HepG2 (cell line): Measurements from ENCODE around the gene METTL1. TPM values are rescaled to one million over a fixed set of nuclear protein-coding genes. Genes with fewer than 3 reads are reported as not detected.

ENCODE experiments used
- ARNTL ChIP-seq: sonication (generic); formaldehyde crosslinking; IDR thresholded peaks from 2 replicates; pipeline ENCODE4 v1.4.0; 2020; ENCODE audit warnings: mild to moderate bottlenecking, missing genetic modification reagents
- CHD4 ChIP-seq: fragments of 200-600 bp; sonication (generic); IDR thresholded peaks from 2 replicates; pipeline ENCODE4 v1.7.0; 2017; ENCODE audit warnings: mild to moderate bottlenecking, low read length, borderline replicate concordance
- DNMT3B ChIP-seq: conservative IDR thresholded peaks from 2 replicates; pipeline ENCODE4 v1.6.1; 2016; ENCODE audit warnings: missing biosample characterization, control low read depth
- NPAS2 ChIP-seq: sonication (generic); formaldehyde crosslinking; IDR thresholded peaks from 2 replicates; pipeline ENCODE4 v1.8.0; 2022; ENCODE audit warnings: mild to moderate bottlenecking, missing genetic modification reagents, borderline replicate concordance
- NR2F6 ChIP-seq, 2 experiments: IDR thresholded peaks; 2 replicates each; pipeline ENCODE4 v1.6.1; 2016; ENCODE audit warnings: antibody characterized with exemption in 1 of 2, mild to moderate bottlenecking in 1 of 2
- PHF20 ChIP-seq: sonication (generic); formaldehyde crosslinking; IDR thresholded peaks from 2 replicates; pipeline ENCODE4 v1.5.0; 2020; ENCODE audit warnings: mild to moderate bottlenecking, missing genetic modification reagents
- RELA ChIP-seq: sonication (generic); formaldehyde crosslinking; IDR thresholded peaks from 2 replicates; pipeline ENCODE4 v1.4.0; 2020; ENCODE audit warnings: missing genetic modification reagents
- ZC3H13 ChIP-seq: sonication (generic); formaldehyde crosslinking; IDR thresholded peaks from 2 replicates; pipeline ENCODE4 v1.8.1; 2023; ENCODE audit warnings: mild to moderate bottlenecking, missing genetic modification reagents, moderate library complexity
- ZMAT3 ChIP-seq: sonication (generic); formaldehyde crosslinking; conservative IDR thresholded peaks from 2 replicates; pipeline ENCODE4 v1.7.0; 2021; ENCODE audit warnings: missing genetic modification reagents
- ZNF251 ChIP-seq: sonication (generic); formaldehyde crosslinking; IDR thresholded peaks from 2 replicates; pipeline ENCODE4 v1.9.0; 2021; ENCODE audit warnings: mild to moderate bottlenecking, missing genetic modification reagents
- ZNF792 ChIP-seq: IDR thresholded peaks from 2 replicates; pipeline ENCODE4 v1.6.1; 2016
- polyA plus RNA-seq, 8 experiments: library from polyadenylated mRNA; depleted of rRNA in 3 of 8; stranded (reverse) in 7 of 8; unstranded in 1 of 8; fragments of >200 nt; fragmentation: Illumina TruSeq in 4 of 8; extraction: Trizol in 4 of 8; gene quantifications; 2 replicates each; pipeline versions ENCODE4 v1.2.1 to v1.2.3, GENCODE V29; 2011 to 2016; ENCODE audit warnings: low read depth in 4 of 8, missing spikeins in 1 of 8, mixed read lengths in 1 of 8; ENCODE audit not compliant: insufficient read depth in 1 of 8
- total RNA-seq, 5 experiments: library from RNA; depleted of rRNA; stranded (reverse); fragments of >200 nt; fragmentation: Illumina TruSeq; extraction: Trizol; gene quantifications; 2 replicates each; pipeline ENCODE4 v1.2.3, GENCODE V29; 2016; ENCODE audit warnings: low read depth in 1 of 5
- TF ChIP-seq, protein P1 (sequence below): sonication (generic); formaldehyde crosslinking; IDR thresholded peaks from 2 replicates; pipeline ENCODE4 v1.4.0; 2020; ENCODE audit warnings: mild to moderate bottlenecking, missing genetic modification reagents
- TF ChIP-seq, protein P2 (sequence below): sonication (generic); formaldehyde crosslinking; IDR thresholded peaks from 2 replicates; pipeline ENCODE4 v1.8.0; 2022; ENCODE audit warnings: mild to moderate bottlenecking, missing genetic modification reagents, moderate library complexity
- TF ChIP-seq, protein P3 (sequence below): sonication (generic); formaldehyde crosslinking; IDR thresholded peaks from 2 replicates; pipeline ENCODE4 v1.5.0; 2020; ENCODE audit warnings: mild to moderate bottlenecking, missing genetic modification reagents, moderate library complexity
- TF ChIP-seq, protein P4 (sequence below): sonication (generic); formaldehyde crosslinking; IDR thresholded peaks from 2 replicates; pipeline ENCODE4 v1.5.1; 2020; ENCODE audit warnings: mild to moderate bottlenecking, moderate library complexity, missing genetic modification reagents
- TF ChIP-seq, protein P5 (sequence below): sonication (generic); formaldehyde crosslinking; IDR thresholded peaks from 2 replicates; pipeline ENCODE4 v1.5.0; 2020; ENCODE audit warnings: missing genetic modification reagents, mild to moderate bottlenecking, borderline replicate concordance
- TF ChIP-seq, protein P6 (sequence below): sonication (generic); formaldehyde crosslinking; IDR thresholded peaks from 2 replicates; pipeline ENCODE4 v1.5.0; 2020; ENCODE audit warnings: missing genetic modification reagents
- TF ChIP-seq, protein P7 (sequence below): sonication (generic); formaldehyde crosslinking; conservative IDR thresholded peaks from 2 replicates; pipeline ENCODE4 v1.8.1; 2023; ENCODE audit warnings: missing genetic modification reagents

Gene METTL1
- total and polyA plus RNA-seq, 2 of the 13 experiments (the other 11 are each of a cell fraction or from before 2014, with no cell fraction given), result 34.7 to 36.9 TPM

DNA sequence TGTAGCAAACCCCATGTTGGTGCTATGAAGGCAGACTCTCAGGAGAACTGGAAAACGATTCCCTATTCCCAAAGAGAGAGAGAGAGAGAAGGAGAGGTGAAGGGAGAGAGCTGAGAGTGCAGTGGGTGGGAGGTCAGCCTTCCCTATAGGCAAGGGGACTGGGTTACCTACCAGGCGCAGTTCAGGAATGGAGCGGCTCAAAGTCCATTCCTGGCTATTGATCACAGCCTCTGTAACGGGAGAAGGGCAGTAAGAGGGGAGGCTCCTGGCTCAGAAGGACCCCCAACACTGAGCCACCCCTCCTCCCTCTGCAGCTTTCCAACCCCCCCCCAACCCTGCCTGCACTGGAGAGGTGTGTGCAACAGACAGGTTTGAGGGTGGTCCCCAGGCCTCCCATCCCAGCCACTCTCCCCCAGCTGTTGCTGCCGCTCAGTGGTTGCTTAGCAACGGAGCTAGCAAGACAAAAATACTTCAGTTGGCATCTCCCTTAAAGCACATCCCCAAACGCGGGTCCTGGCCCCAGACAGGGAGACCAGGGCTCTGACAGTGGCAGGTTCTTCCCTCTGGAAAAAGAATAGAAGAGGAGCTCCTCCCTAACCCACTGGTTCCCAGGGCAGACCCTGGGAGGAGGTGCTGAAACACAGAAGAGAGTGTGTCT is 36.6 kb downstream of the METTL1 start (continued):
- TF ChIP-seq, protein P1, sequence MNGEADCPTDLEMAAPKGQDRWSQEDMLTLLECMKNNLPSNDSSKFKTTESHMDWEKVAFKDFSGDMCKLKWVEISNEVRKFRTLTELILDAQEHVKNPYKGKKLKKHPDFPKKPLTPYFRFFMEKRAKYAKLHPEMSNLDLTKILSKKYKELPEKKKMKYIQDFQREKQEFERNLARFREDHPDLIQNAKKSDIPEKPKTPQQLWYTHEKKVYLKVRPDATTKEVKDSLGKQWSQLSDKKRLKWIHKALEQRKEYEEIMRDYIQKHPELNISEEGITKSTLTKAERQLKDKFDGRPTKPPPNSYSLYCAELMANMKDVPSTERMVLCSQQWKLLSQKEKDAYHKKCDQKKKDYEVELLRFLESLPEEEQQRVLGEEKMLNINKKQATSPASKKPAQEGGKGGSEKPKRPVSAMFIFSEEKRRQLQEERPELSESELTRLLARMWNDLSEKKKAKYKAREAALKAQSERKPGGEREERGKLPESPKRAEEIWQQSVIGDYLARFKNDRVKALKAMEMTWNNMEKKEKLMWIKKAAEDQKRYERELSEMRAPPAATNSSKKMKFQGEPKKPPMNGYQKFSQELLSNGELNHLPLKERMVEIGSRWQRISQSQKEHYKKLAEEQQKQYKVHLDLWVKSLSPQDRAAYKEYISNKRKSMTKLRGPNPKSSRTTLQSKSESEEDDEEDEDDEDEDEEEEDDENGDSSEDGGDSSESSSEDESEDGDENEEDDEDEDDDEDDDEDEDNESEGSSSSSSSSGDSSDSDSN (CRISPR knock-in tag), result no peak
- TF ChIP-seq, protein P2, sequence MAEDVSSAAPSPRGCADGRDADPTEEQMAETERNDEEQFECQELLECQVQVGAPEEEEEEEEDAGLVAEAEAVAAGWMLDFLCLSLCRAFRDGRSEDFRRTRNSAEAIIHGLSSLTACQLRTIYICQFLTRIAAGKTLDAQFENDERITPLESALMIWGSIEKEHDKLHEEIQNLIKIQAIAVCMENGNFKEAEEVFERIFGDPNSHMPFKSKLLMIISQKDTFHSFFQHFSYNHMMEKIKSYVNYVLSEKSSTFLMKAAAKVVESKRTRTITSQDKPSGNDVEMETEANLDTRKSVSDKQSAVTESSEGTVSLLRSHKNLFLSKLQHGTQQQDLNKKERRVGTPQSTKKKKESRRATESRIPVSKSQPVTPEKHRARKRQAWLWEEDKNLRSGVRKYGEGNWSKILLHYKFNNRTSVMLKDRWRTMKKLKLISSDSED (CRISPR knock-in tag), result no peak
- TF ChIP-seq NPAS2 (no peak), RELA (CRISPR knock-in tag) (no peak), ZMAT3 (CRISPR knock-in tag) (no peak), ZNF251 (CRISPR knock-in tag) (no peak), ZNF792 (CRISPR knock-in tag) (no peak), PHF20 (CRISPR knock-in tag) (peak; percentile 16; the same call in 1 of the 2 replicates), ZC3H13 (CRISPR knock-in tag) (no peak), CHD4 (no peak), ARNTL (CRISPR knock-in tag) (no peak), NR2F6 (IDR thresholded peaks at IDR 0.05) (0 out of 2 replicates have a peak, but pooled peaks have one; percentile 14), NR2F6 (CRISPR knock-in tag; IDR thresholded peaks at IDR 0.05) (no peak), DNMT3B (CRISPR knock-in tag) (no peak)
- TF ChIP-seq, protein P3, sequence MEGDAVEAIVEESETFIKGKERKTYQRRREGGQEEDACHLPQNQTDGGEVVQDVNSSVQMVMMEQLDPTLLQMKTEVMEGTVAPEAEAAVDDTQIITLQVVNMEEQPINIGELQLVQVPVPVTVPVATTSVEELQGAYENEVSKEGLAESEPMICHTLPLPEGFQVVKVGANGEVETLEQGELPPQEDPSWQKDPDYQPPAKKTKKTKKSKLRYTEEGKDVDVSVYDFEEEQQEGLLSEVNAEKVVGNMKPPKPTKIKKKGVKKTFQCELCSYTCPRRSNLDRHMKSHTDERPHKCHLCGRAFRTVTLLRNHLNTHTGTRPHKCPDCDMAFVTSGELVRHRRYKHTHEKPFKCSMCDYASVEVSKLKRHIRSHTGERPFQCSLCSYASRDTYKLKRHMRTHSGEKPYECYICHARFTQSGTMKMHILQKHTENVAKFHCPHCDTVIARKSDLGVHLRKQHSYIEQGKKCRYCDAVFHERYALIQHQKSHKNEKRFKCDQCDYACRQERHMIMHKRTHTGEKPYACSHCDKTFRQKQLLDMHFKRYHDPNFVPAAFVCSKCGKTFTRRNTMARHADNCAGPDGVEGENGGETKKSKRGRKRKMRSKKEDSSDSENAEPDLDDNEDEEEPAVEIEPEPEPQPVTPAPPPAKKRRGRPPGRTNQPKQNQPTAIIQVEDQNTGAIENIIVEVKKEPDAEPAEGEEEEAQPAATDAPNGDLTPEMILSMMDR (CRISPR knock-in tag), result no peak
- TF ChIP-seq, protein P4, sequence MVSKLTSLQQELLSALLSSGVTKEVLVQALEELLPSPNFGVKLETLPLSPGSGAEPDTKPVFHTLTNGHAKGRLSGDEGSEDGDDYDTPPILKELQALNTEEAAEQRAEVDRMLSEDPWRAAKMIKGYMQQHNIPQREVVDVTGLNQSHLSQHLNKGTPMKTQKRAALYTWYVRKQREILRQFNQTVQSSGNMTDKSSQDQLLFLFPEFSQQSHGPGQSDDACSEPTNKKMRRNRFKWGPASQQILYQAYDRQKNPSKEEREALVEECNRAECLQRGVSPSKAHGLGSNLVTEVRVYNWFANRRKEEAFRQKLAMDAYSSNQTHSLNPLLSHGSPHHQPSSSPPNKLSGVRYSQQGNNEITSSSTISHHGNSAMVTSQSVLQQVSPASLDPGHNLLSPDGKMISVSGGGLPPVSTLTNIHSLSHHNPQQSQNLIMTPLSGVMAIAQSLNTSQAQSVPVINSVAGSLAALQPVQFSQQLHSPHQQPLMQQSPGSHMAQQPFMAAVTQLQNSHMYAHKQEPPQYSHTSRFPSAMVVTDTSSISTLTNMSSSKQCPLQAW (CRISPR knock-in tag), result no peak
- TF ChIP-seq, protein P5, sequence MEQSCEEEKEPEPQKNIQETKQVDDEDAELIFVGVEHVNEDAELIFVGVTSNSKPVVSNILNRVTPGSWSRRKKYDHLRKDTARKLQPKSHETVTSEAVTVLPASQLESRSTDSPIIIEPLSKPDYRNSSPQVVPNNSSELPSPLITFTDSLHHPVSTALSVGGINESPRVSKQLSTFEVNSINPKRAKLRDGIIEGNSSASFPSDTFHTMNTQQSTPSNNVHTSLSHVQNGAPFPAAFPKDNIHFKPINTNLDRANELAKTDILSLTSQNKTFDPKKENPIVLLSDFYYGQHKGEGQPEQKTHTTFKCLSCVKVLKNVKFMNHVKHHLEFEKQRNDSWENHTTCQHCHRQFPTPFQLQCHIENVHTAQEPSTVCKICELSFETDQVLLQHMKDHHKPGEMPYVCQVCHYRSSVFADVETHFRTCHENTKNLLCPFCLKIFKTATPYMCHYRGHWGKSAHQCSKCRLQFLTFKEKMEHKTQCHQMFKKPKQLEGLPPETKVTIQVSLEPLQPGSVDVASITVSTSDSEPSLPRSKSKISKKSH (CRISPR knock-in tag), result no peak
- TF ChIP-seq, protein P6, sequence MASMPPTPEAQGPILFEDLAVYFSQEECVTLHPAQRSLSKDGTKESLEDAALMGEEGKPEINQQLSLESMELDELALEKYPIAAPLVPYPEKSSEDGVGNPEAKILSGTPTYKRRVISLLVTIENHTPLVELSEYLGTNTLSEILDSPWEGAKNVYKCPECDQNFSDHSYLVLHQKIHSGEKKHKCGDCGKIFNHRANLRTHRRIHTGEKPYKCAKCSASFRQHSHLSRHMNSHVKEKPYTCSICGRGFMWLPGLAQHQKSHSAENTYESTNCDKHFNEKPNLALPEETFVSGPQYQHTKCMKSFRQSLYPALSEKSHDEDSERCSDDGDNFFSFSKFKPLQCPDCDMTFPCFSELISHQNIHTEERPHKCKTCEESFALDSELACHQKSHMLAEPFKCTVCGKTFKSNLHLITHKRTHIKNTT, result no peak
- TF ChIP-seq, protein P7, sequence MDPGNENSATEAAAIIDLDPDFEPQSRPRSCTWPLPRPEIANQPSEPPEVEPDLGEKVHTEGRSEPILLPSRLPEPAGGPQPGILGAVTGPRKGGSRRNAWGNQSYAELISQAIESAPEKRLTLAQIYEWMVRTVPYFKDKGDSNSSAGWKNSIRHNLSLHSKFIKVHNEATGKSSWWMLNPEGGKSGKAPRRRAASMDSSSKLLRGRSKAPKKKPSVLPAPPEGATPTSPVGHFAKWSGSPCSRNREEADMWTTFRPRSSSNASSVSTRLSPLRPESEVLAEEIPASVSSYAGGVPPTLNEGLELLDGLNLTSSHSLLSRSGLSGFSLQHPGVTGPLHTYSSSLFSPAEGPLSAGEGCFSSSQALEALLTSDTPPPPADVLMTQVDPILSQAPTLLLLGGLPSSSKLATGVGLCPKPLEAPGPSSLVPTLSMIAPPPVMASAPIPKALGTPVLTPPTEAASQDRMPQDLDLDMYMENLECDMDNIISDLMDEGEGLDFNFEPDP (CRISPR knock-in tag), result no peak
